ENCODE data around the gene REL.

Gene REL

GRCh38 chr2:60973705-60974104 is 92.3 kb downstream of the REL start:
- intact Hi-C loops (cut with micrococcal nuclease) = no loop called here
- no peak overlapping the region for H3K4me3 Mint-ChIP-seq
- H3K4me1 Mint-ChIP-seq (ENCODE audit: low read depth) = peaks cover 5% of the 10 kb centered on the region
- no peaks in the 10 kb centered on the region for H3K27me3 Mint-ChIP-seq
- H3K36me3 Mint-ChIP-seq (ENCODE audit: low read depth) = no peaks in the 10 kb centered on the region
- H3K27ac Mint-ChIP-seq = peak overlapping the region; percentile 43
- H3K9me3 Mint-ChIP-seq = no peaks in the 10 kb centered on the region

GRCh38 chr2:60974652-60975051 is 93.3 kb downstream of the REL start:
- no peaks in the 10 kb centered on the region for H3K27me3 Mint-ChIP-seq
- H3K9me3 Mint-ChIP-seq = no peaks in the 10 kb centered on the region
- H3K27ac Mint-ChIP-seq = no peak overlapping the region
- H3K4me3 Mint-ChIP-seq = no peak overlapping the region
- peaks cover 13% of the 10 kb centered on the region for H3K4me1 Mint-ChIP-seq (ENCODE audit: low read depth)
- intact Hi-C loops (cut with micrococcal nuclease) = no loop called here
- no peaks in the 10 kb centered on the region for H3K36me3 Mint-ChIP-seq (ENCODE audit: low read depth)
